Frontal cortex (tissue), 4 donors: ENCODE results near the gene LGMN. TPM values are rescaled to one million over a fixed set of nuclear protein-coding genes. Genes with fewer than 3 reads are reported as not detected.
"Not testable (repeated sequence)": the region's sequence is repeated elsewhere in the genome, so short reads cannot be mapped to it uniquely, and the experiment has no call there.

Experiments
- DNase-seq, 2 donors: peaks; one replicate each; pipeline ENCODE4 v3.0.0; 2012; ENCODE audit warnings: low spot score in 2 of 2
- FAIRE-seq: peaks from 2 replicates; lab custom pipeline; 2012; peaks lifted over from hg19 to GRCh38; lab: Jason Lieb, UNC
- total RNA-seq: library from RNA; depleted of rRNA; stranded (reverse); fragments of >200 nt; gene quantifications from one replicate; pipeline ENCODE4 v1.2.3, GENCODE V29; 2014
- donor health status: control.
- donor health status: control.
- donor health status: control.

LGMN gene
- total RNA-seq = 28.9 TPM

- peak; percentile 87 to 95 for DNase-seq
- FAIRE-seq = no peak
Observed at GRCh38 chr14:92748259-92749016, at the start of gene LGMN. Gene LGMN (minus strand): TSS chr14:92748627. CDS start chr14:92732786, 15,841 bp downstream.

- no peak for DNase-seq
- FAIRE-seq = no peak
Observed at GRCh38 chr14:92794961-92795360, 46.5 kb upstream of the LGMN start.

- FAIRE-seq (no peak), DNase-seq (no peak)
Observed at GRCh38 chr14:92794547-92794941, 46.1 kb upstream of the LGMN start.

- peak; percentile 88 to 91 for DNase-seq
- FAIRE-seq = no peak
Observed at GRCh38 chr14:92793709-92794546, 45.5 kb upstream of the LGMN start, which contains the start of gene GOLGA5. Gene GOLGA5 (plus strand): TSS chr14:92794305. CDS start chr14:92797438, 3,133 bp downstream.

- no peak for FAIRE-seq
- DNase-seq = no peak
Observed at GRCh38 chr14:92792885-92793284, 44.5 kb upstream of the LGMN start.

GRCh38 chr14:92789457-92790089 is 41.1 kb upstream of the LGMN start:
- FAIRE-seq (no peak), DNase-seq (no peak)

- no peak for FAIRE-seq
- no peak for DNase-seq
Observed at GRCh38 chr14:92787554-92787953, 39.1 kb upstream of the LGMN start.

- DNase-seq = no peak
- no peak for FAIRE-seq
Observed at GRCh38 chr14:92786427-92786756, 38.0 kb upstream of the LGMN start.

GRCh38 chr14:92785667-92786426 is 37.4 kb upstream of the LGMN start:
- DNase-seq (no peak), FAIRE-seq (no peak)

GRCh38 chr14:92783813-92784431 is 35.5 kb upstream of the LGMN start:
- peak in 1 of 2 donors; percentile 51 for DNase-seq

GRCh38 chr14:92781350-92781749 is 32.9 kb upstream of the LGMN start:
- no peak for FAIRE-seq
- DNase-seq = no peak

More at GRCh38 chr14:92783813-92784431, 35.5 kb upstream of the LGMN start:
- no peak for FAIRE-seq

- DNase-seq (no peak), FAIRE-seq (no peak)
Observed at GRCh38 chr14:92780444-92781232, 32.2 kb upstream of the LGMN start.

- FAIRE-seq, DNase-seq: not testable (repeated sequence)
Observed at GRCh38 chr14:92778868-92779565, 30.6 kb upstream of the LGMN start.

- not testable (repeated sequence) for FAIRE-seq, DNase-seq
Observed at GRCh38 chr14:92775292-92775691, 26.9 kb upstream of the LGMN start.

GRCh38 chr14:92774572-92774971 is 26.1 kb upstream of the LGMN start:
- no peak for DNase-seq
- no peak for FAIRE-seq

GRCh38 chr14:92770484-92770883 is 22.1 kb upstream of the LGMN start:
- FAIRE-seq (no peak), DNase-seq (no peak)

GRCh38 chr14:92768795-92769194 is 20.4 kb upstream of the LGMN start:
- DNase-seq = no peak
- no peak for FAIRE-seq

- DNase-seq, FAIRE-seq: not testable (repeated sequence)
Observed at GRCh38 chr14:92768236-92768635, 19.8 kb upstream of the LGMN start.
